Fibroblast of lung (primary cell): ENCODE measurements around the gene RBAK. TPM values are rescaled to one million over a fixed set of nuclear protein-coding genes. Genes with fewer than 3 reads are reported as not detected.

ENCODE experiments used
- DNase-seq, 2 donors: peaks; one replicate each; pipeline versions ENCODE4 v3.0.0 to v3.0.0-alpha.2; 2010; ENCODE audit warnings: low read depth in 2 of 2
- H2AFZ ChIP-seq: 2 replicates; pipeline ENCODE4 v1.5.1; 2012; ENCODE audit warnings: low read length, control low read depth, inconsistent platforms
- H3K27ac ChIP-seq: 2 replicates; pipeline ENCODE4 v1.5.1; 2011; ENCODE audit warnings: low read length, control low read depth; ENCODE audit not compliant: insufficient read depth
- H3K27me3 ChIP-seq: 2 replicates; pipeline ENCODE4 v1.5.1; 2011; ENCODE audit warnings: mild to moderate bottlenecking, low read length; ENCODE audit not compliant: control insufficient read depth, insufficient read depth
- H3K36me3 ChIP-seq: 2 replicates; pipeline ENCODE4 v1.5.1; 2011; ENCODE audit warnings: low read length; ENCODE audit not compliant: control insufficient read depth, insufficient read depth
- H3K4me1 ChIP-seq: 2 replicates; pipeline ENCODE4 v1.5.1; 2011; ENCODE audit warnings: low read length; ENCODE audit not compliant: control insufficient read depth, insufficient read depth; ENCODE audit errors: extremely low read depth
- H3K4me2 ChIP-seq: 2 replicates; pipeline ENCODE4 v1.5.1; 2011; ENCODE audit warnings: low read length, control low read depth; ENCODE audit not compliant: insufficient read depth; ENCODE audit errors: extremely low read depth
- H3K4me3 ChIP-seq, 4 experiments: fragments of 200-600 bp in 1 of 4; sonication (generic) in 1 of 4; replicated peaks in 1 of 4; 2 replicates each; pipeline ENCODE4 v1.5.1; 2011 to 2016; ENCODE audit warnings: low read length in 4 of 4, low read depth in 3 of 4, mild to moderate bottlenecking in 3 of 4, control low read depth in 2 of 4, inconsistent platforms in 1 of 4, mixed read lengths in 1 of 4; ENCODE audit not compliant: insufficient read depth in 1 of 4; ENCODE audit errors: control extremely low read depth in 1 of 4
- H3K79me2 ChIP-seq: 2 replicates; pipeline ENCODE4 v1.5.1; 2012; ENCODE audit warnings: mild to moderate bottlenecking, low read length, inconsistent platforms; ENCODE audit not compliant: control insufficient read depth, insufficient read depth
- H3K9ac ChIP-seq: 2 replicates; pipeline ENCODE4 v1.5.1; 2011; ENCODE audit warnings: mild to moderate bottlenecking, low read length, control low read depth; ENCODE audit not compliant: insufficient read depth
- H3K9me3 ChIP-seq: 2 replicates; pipeline ENCODE4 v1.5.1; 2012; ENCODE audit warnings: low read depth, low read length; ENCODE audit not compliant: control insufficient read depth, insufficient read depth
- H4K20me1 ChIP-seq: 2 replicates; pipeline ENCODE4 v1.5.1; 2011; ENCODE audit warnings: low read length; ENCODE audit not compliant: control insufficient read depth, insufficient read depth; ENCODE audit errors: extremely low read depth
- CTCF ChIP-seq, 2 donors: IDR thresholded peaks in 1 of 2; conservative IDR thresholded peaks in 1 of 2; 1 replicate in 1 of 2; 2 replicates in 1 of 2; pipeline ENCODE4 v1.5.1; 2011 to 2012; ENCODE audit warnings: low read length in 2 of 2, control low read depth in 1 of 2, inconsistent platforms in 1 of 2, low read depth in 1 of 2, mild to moderate bottlenecking in 1 of 2
- EZH2 ChIP-seq: IDR thresholded peaks from 2 replicates; pipeline ENCODE4 v1.5.1; 2012; ENCODE audit warnings: low read length, control low read depth, mild to moderate bottlenecking; ENCODE audit errors: missing control alignments
- polyA plus RNA-seq, 2 donors: library from polyadenylated mRNA; depleted of rRNA in 1 of 2; stranded (reverse) in 1 of 2; unstranded in 1 of 2; fragments of >200 nt; gene quantifications; 2 replicates each; pipeline ENCODE4 v1.2.1, GENCODE V29; 2011 to 2012; ENCODE audit warnings: missing spikeins in 1 of 2
- total RNA-seq: library from RNA; depleted of rRNA; stranded (reverse); fragments of >200 nt; gene quantifications from 2 replicates; pipeline ENCODE4 v1.2.1, GENCODE V29; 2014

The RBAK gene
- total and polyA plus RNA-seq, 2 donors (not counting 1 experiment from before 2014, with no cell fraction given), result 4.3 to 6.9 TPM

GRCh38 chr7:5077740-5078139 lies 32.1 kb downstream of the RBAK start:
- no peak overlapping the region for H3K27ac ChIP-seq
- no peak for TF ChIP-seq CTCF (conservative IDR thresholded peaks at IDR 0.05 in 1 of 2, IDR thresholded peaks at IDR 0.05 in 1 of 2; ENCODE audit: low read depth in 1 of 2, low read length in 2 of 2)
- no peak for TF ChIP-seq EZH2
- peak overlapping the region; percentile 25 for H3K4me2 ChIP-seq
- no peaks in the 10 kb centered on the region for H3K79me2 ChIP-seq
- H3K36me3 ChIP-seq, result no peaks in the 10 kb centered on the region
- H3K27me3 ChIP-seq, result peaks cover under 1% of the 10 kb centered on the region
- no peaks in the 10 kb centered on the region for H3K4me1 ChIP-seq
- no peak overlapping the region for H3K9ac ChIP-seq
- no peak overlapping the region for H2AFZ ChIP-seq
- H3K4me3 ChIP-seq, result peak overlapping the region in 1 of 4 experiments; percentile 7
- H4K20me1 ChIP-seq, result no peaks in the 10 kb centered on the region
- DNase-seq, result peak in 1 of 2 donors; percentile 7
- no peaks in the 10 kb centered on the region for H3K9me3 ChIP-seq

GRCh38 chr7:5082806-5083205 lies 37.1 kb downstream of the RBAK start:
- no peak overlapping the region for H3K9ac ChIP-seq
- H3K79me2 ChIP-seq, result no peaks in the 10 kb centered on the region
- no peaks in the 10 kb centered on the region for H4K20me1 ChIP-seq
- no peaks in the 10 kb centered on the region for H3K4me1 ChIP-seq
- H2AFZ ChIP-seq, result no peak overlapping the region
- DNase-seq, result no peak
- no peaks in the 10 kb centered on the region for H3K27me3 ChIP-seq
- H3K36me3 ChIP-seq, result no peaks in the 10 kb centered on the region
- no peak overlapping the region for H3K4me2 ChIP-seq
- no peaks in the 10 kb centered on the region for H3K9me3 ChIP-seq
- TF ChIP-seq EZH2 (no peak), CTCF (conservative IDR thresholded peaks at IDR 0.05 in 1 of 2, IDR thresholded peaks at IDR 0.05 in 1 of 2; ENCODE audit: low read depth in 1 of 2, low read length in 2 of 2) (no peak)
- no peak overlapping the region for H3K27ac ChIP-seq
- no peak overlapping the region for H3K4me3 ChIP-seq

- Histone ChIP-seq H3K27ac (no peak overlapping the region), H3K4me2 (no peak overlapping the region), H3K27me3 (no peaks in the 10 kb centered on the region), H3K4me1 (no peaks in the 10 kb centered on the region), H2AFZ (no peak overlapping the region), H3K9me3 (no peaks in the 10 kb centered on the region), H3K79me2 (no peaks in the 10 kb centered on the region), H3K4me3 (no peak overlapping the region), H4K20me1 (no peaks in the 10 kb centered on the region), H3K36me3 (no peaks in the 10 kb centered on the region), H3K9ac (no peak overlapping the region)
- TF ChIP-seq CTCF (conservative IDR thresholded peaks at IDR 0.05 in 1 of 2, IDR thresholded peaks at IDR 0.05 in 1 of 2; ENCODE audit: low read depth in 1 of 2, low read length in 2 of 2) (no peak), EZH2 (no peak)
- DNase-seq, result peak in 1 of 2 donors; percentile 36
These were observed 37.7 kb downstream of the RBAK start for GRCh38 chr7:5083311-5083711.
